Measurements from ENCODE around the gene GNAT3.

DNA sequence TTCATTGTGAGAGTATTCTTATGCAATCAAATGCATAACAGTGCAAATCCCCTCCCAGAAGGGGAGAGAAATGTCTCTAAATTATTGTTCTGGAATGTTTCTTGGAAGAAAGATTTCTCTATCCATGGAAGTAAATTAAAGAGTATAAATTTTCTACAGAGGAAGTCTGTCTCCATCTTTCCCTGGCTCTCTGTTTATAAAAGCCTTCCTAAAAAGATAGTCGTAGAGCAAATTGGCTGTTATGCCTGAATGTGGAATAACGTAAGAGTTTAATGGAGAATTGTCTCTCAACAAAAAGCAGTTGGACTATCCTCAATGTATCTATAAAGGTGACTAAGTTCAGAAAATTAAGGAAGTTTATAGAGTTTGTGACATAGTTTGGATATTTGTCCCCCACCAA is 76.3 kb downstream of the GNAT3 start:
- TF ChIP-seq, protein P1, sequence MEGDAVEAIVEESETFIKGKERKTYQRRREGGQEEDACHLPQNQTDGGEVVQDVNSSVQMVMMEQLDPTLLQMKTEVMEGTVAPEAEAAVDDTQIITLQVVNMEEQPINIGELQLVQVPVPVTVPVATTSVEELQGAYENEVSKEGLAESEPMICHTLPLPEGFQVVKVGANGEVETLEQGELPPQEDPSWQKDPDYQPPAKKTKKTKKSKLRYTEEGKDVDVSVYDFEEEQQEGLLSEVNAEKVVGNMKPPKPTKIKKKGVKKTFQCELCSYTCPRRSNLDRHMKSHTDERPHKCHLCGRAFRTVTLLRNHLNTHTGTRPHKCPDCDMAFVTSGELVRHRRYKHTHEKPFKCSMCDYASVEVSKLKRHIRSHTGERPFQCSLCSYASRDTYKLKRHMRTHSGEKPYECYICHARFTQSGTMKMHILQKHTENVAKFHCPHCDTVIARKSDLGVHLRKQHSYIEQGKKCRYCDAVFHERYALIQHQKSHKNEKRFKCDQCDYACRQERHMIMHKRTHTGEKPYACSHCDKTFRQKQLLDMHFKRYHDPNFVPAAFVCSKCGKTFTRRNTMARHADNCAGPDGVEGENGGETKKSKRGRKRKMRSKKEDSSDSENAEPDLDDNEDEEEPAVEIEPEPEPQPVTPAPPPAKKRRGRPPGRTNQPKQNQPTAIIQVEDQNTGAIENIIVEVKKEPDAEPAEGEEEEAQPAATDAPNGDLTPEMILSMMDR (IDR thresholded peaks at IDR 0.05), result no peak
- TF ChIP-seq EP300 (IDR thresholded peaks at IDR 0.05) (no peak), POLR2A (IDR thresholded peaks at IDR 0.05) (no peak)
